Epithelial cell of proximal tubule (primary cell): ENCODE results near the gene STK33. TPM values are rescaled to one million over a fixed set of nuclear protein-coding genes. Genes with fewer than 3 reads are reported as not detected.

Source experiments
- DNase-seq: peaks from one replicate; pipeline ENCODE4 v3.0.0-alpha.2; 2011; ENCODE audit warnings: low read depth
- H3K4me3 ChIP-seq: 2 replicates; pipeline ENCODE4 v1.5.1; 2011; ENCODE audit warnings: low read depth, mild to moderate bottlenecking, low read length
- total RNA-seq: library from RNA; depleted of rRNA; stranded (reverse); fragments of >200 nt; gene quantifications from 2 replicates; pipeline ENCODE4 v1.2.3, GENCODE V29; 2015
- TF ChIP-seq, protein P1 (sequence below): conservative IDR thresholded peaks from 2 replicates; pipeline ENCODE4 v1.5.1; 2012; ENCODE audit warnings: low read depth, mild to moderate bottlenecking, low read length

STK33 gene
- total RNA-seq, 1 donor from 2014 or later: 14.4 TPM

DNA sequence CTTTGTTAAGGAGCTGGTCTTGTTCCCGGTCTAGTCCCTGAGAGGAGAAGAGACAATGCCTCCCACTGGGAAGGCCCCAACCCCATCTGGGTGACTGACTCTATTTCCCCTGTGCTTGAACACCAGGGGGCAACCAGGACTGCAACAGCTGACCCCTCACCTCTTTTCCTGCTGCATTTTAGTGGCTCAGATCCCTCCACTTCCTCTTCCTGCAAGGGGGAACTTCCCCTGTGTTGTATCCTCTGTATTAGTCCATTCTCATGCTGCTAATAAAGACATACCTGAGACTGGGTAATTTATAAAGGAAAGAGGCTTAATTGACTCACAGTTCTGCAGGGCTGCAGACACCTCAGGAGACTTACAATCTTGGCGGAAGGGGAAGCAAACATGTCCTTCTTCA, 246.1 kb downstream of the STK33 start:
- H3K4me3 ChIP-seq: no peak overlapping the region
- no peak for DNase-seq
- TF ChIP-seq, protein P1, sequence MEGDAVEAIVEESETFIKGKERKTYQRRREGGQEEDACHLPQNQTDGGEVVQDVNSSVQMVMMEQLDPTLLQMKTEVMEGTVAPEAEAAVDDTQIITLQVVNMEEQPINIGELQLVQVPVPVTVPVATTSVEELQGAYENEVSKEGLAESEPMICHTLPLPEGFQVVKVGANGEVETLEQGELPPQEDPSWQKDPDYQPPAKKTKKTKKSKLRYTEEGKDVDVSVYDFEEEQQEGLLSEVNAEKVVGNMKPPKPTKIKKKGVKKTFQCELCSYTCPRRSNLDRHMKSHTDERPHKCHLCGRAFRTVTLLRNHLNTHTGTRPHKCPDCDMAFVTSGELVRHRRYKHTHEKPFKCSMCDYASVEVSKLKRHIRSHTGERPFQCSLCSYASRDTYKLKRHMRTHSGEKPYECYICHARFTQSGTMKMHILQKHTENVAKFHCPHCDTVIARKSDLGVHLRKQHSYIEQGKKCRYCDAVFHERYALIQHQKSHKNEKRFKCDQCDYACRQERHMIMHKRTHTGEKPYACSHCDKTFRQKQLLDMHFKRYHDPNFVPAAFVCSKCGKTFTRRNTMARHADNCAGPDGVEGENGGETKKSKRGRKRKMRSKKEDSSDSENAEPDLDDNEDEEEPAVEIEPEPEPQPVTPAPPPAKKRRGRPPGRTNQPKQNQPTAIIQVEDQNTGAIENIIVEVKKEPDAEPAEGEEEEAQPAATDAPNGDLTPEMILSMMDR: no peak

DNA sequence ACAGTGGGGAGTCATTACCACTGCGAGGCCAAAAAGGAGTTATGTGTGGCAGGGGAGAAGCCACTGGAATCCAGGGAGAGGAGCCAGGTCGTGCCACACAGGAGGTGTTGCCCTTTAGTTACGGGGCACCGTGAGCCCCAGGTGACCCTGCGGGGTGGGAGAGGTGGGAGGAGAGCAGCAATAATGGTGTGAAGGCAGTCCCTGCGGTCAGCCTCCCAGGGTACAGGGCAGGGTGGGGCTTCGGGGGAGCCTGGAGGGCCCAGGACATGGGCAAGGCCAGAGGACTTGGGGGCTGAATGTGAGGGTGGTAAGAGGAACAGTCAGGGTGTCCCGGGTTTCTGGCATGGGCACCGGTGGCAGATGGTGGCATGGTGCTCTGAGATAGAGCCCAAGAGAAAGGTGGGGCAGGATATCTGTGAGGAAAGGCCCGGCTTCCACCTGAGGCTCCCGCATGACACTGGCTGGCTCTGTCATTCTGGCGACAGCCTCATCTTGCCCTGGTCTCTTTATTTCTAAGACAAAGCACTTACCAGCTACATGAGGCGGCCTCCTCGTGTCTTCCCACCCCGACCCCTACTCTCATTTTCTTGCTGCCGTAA, 247.8 kb downstream of the STK33 start:
- TF ChIP-seq, protein P1: no peak
- no peak overlapping the region for H3K4me3 ChIP-seq
- DNase-seq: no peak

DNA sequence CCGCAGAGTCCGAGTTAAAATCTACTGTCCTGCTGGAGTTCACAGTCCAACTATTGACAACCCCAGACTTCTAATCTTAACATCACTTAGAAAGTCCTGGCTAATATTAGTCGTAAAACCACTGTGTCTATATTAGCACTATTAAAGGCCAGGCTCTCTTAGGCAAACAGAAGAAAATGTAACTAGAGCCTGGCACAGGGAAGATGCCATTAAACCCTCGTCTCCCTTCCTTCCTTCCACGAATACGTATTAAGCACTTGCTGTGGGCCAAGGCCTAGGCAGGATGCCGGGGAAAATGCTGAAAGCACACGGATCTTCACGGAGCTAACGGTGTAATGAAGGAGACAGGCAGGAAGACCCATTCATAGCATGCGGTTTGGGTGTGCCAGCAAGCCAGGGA, 248.8 kb downstream of the STK33 start:
- DNase-seq: no peak
- no peak overlapping the region for H3K4me3 ChIP-seq
- TF ChIP-seq, protein P1: no peak

DNA sequence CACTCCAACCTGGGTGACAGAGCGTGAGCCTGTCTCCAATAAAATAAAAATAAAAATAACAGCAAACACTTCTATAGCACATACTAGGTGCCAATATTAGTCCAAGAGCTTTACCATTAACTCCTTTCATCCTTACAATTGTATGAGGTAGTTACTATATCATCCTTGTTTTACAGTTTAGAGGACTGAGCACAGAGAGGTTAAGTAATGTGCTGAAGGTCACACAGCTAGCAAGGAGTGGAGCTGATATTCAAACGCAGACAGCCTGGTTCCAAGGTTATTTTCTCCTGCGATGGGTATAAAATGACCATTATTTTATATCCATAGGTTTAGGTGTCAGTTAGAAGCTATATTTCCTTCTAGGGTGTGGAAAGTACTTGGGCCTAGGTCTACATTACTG, 249.7 kb downstream of the STK33 start:
- H3K4me3 ChIP-seq: no peak overlapping the region
- TF ChIP-seq, protein P1: no peak
- no peak for DNase-seq

DNA sequence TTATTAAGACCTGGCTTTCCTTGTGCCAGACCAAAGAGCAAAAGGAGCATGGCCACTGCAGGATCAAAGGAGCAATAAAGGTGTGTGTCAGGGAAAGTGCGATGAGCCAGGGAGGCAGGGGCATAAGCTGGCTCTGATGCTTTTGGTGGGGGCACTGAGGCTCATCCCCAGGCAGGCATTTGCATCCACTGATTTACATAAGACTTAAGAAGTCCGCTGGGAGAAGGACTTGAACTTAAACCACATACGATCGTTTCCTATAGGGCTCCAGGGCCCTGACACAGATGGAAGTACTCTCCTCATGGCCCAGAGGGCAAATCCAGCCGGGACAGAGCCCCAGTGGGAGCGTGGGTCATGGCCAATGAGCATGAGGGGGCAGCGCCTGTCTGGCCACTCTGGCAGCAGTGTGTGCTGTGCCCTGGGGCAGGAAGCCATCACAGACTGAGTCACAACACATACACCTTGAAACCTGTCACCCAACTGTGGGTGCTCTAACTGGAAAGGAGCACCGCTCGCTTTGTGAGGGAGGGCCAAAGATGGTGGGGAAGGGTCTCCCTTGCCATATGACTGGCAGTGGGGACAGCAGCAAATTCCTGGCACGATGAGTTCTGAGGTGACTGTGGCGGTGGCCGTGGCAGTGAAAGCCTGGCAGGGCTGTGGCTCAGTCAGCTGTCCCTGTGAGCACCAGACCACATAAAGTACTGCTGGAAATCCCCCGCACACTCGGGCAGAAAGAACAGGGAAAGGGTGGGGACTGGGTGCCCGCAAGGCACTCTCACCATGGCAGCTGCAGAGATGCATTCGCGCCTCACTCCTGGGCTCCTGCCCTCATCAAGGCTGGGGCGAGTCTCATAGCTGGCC, 251.0 kb downstream of the STK33 start:
- TF ChIP-seq, protein P1: no peak
- no peak for DNase-seq
- no peak overlapping the region for H3K4me3 ChIP-seq

DNA sequence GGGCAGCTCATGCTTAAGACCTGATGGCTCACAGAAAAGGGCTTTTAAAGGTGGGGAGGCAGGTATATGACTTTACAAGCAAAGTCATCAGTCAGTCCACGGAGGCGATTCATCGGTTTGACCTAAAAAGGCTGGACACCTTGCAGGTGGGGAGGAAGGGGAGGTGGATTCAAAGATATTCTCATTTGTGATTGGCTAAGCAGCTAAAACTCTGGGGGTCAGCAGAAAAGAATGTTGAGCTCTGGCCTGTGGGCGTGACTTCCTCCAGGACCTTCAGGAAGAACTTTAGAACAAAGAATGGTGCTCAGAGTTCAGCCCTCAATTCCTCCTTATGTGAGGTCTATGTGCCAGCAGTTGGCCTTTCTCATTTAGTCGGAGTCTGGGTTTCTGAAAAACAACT, 252.0 kb downstream of the STK33 start:
- no peak for DNase-seq
- TF ChIP-seq, protein P1: no peak
- no peak overlapping the region for H3K4me3 ChIP-seq

Other genes starting within 250 kb of the STK33 start
- gene TRIM66, start 88.4 kb upstream of the STK33 start, total RNA-seq: 0.58 and 10.5 TPM in 2 replicates
- gene RPL27A, start 88.6 kb upstream of the STK33 start, total RNA-seq: 1,393 and 1,523 TPM in 2 replicates